HG03354 (cell line): Measurements from ENCODE around the gene ACTA1.
A peak's percentile ranks its signal among the peaks of the same experiment; 100 is the strongest.
"Not testable (repeated sequence)": the region's sequence is repeated elsewhere in the genome, so short reads cannot be mapped to it uniquely, and the experiment has no call there.

Experiments used
- ATAC-seq: cut with Tn5 transposase; IDR thresholded peaks from one replicate; pipeline ENCODE4 v1.9.1; 2021; ENCODE audit warnings: mild to moderate bottlenecking; ENCODE audit not compliant: unreplicated experiment, poor library complexity, severe bottlenecking

The ACTA1 gene

GRCh38 chr1:229445828-229446227 is 11.9 kb upstream of the ACTA1 start:
- ATAC-seq, result no peak

- peak; percentile 98 for ATAC-seq
Measured at GRCh38 chr1:229440851-229441537, 7.1 kb upstream of the ACTA1 start.

DNA sequence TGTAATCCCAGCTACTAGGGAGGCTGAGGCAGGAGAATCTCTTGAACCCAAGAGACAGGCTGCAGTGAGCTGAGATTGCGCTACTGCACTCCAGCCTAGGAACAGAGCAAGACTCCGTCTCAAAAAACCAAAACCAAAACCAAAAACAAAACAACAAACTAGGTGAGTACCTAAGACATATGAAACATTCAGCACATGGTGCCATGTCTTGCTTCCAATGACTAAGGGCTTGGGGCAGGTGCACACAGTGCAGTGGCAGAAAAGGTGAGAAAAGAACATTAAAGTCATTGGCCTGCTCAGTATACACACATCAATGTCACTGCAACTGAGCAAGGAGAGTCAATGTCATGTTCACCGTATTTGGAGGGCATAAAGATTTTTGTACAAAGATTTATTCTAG is 4.1 kb upstream of the ACTA1 start:
- no peak for ATAC-seq

GRCh38 chr1:229437443-229437842 is 3.5 kb upstream of the ACTA1 start:
- no peak for ATAC-seq

- no peak for ATAC-seq
Measured at GRCh38 chr1:229436201-229436600, 2.3 kb upstream of the ACTA1 start.

DNA sequence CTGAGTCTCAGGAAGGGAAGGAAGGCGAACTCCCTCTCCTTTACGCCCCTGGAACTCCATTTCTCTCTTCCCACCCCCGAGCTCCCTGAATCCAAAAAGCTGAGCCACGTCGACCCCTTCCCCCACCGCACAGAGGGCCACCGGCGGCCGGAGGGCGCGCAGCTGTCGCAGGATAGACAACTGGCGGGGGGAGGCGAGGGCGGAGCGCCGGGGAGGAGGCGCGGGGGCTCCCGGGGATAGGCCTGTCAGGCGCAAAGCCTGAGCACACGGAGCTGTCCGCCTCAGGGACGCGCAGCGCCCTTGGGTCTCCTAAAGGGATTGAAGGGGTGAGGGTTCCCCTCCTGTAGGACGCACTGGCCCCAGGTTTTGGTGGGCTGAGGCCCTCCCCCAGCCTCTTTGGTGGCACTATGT is 752 bp upstream of the ACTA1 start:
- ATAC-seq, result no peak

- ATAC-seq, result no peak
Measured at GRCh38 chr1:229433364-229434004, 410 bp downstream of the ACTA1 start.

GRCh38 chr1:229432905-229433304 is 989 bp downstream of the ACTA1 start:
- no peak for ATAC-seq

DNA sequence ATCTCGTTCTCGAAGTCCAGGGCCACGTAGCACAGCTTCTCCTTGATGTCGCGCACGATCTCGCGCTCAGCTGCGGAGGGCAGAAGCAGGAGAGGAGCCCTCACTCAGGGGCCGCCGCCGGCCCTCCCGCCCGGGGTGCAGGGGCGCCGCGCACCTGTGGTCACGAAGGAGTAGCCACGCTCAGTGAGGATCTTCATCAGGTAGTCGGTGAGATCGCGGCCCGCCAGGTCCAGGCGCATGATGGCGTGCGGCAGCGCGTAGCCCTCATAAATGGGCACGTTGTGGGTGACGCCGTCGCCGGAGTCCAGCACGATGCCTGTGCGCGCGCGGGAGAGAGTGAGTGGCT is 1.8 kb downstream of the ACTA1 start:
- ATAC-seq, result no peak

GRCh38 chr1:229431284-229432115 is 2.4 kb downstream of the ACTA1 start:
- no peak for ATAC-seq

GRCh38 chr1:229430761-229431283 is 3.1 kb downstream of the ACTA1 start:
- ATAC-seq, result no peak

GRCh38 chr1:229428256-229428655 is 5.6 kb downstream of the ACTA1 start:
- no peak for ATAC-seq

GRCh38 chr1:229427572-229427971 is 6.3 kb downstream of the ACTA1 start:
- no peak for ATAC-seq

GRCh38 chr1:229425564-229426159 is 8.2 kb downstream of the ACTA1 start:
- ATAC-seq, result no peak

DNA sequence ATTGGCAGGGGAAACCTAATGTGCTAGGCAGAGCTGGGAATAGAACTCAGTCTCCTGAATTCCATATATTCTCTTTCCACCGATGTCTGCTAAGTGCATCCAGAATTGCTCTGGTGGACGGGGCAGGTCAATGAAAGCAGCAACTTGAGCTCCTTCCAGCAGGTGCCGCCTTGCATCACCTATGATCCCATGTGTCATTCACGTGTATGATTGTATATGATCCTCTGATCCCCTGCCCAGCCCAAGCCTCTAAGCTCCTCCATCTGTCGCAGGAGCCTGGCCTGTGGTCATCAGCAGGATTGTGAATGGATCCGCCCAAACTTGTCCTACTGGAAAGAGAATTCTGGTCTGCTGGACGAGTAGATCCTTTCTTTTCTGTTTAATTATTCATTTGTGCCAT is 13.1 kb downstream of the ACTA1 start:
- ATAC-seq, result no peak

DNA sequence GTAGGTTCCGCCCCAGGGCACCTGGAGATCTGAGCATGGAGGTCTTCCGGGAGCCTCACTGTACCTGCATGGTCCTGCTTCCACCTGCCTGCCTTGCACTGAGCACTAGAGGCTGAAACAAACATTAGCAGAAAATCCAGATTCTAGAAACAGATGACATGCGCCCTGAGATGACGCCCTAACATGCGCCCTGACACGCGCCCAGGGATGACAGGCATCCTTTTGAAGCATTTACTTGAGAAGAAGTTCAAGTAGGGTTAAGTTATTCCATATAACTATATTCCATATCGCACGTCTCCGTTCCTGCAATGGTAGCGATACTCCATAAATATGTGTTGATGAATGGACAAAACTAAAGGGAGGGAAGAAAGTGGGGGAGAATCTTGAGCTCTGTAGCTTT is 13.7 kb downstream of the ACTA1 start:
- no peak for ATAC-seq

GRCh38 chr1:229418586-229418985 is 15.3 kb downstream of the ACTA1 start:
- ATAC-seq, result not testable (repeated sequence)

GRCh38 chr1:229412810-229413209 is 21.1 kb downstream of the ACTA1 start:
- ATAC-seq, result not testable (repeated sequence)

DNA sequence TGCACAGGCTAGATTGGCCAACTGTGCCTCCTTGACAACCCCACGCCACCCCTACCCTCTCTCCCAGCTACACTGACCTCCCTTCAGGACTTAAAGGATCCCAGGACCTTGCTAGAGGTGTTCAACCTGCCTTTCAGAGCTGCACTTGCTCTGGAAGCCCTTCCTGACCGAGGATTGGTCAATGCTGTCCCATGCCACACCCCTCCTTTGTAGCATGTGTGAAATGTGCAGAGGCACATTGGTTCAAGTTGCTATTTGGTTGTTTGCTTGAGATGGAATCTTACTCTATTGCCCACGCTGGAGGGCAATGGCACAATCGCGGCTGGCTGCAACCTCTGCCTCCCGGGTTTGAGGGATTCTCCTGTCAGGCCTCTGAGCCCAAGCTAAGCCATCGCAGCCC is 21.8 kb downstream of the ACTA1 start:
- no peak for ATAC-seq

DNA sequence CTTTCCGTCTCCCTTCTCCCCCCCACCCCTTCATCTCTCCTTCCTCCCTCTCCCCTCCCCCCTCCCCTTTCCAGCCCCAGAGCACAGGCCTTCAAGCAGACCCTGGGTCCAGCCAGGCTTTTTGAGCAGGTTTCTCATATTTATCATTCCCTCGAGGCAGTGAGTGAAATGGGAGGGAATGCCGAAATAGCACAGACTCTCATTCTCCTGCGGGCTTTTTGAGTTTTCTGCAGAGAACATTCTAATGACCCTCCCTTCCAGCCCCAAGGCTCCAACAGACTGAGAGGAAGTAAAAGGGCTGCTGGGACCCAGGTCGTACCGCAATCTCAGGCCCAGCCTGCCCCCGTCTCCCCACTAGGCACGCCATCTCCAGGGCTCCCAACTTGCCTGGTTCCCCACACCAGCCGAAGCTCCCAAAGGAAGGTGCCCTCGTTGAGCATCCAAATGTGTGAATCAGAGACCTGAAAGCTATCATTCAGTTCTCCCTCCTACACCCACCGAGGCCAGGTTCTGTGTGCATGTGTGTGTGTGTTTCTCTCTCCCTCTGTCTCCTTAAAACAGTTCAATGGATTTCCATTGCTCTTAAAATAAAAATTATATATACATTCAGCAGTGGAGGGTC is 22.3 kb downstream of the ACTA1 start:
- no peak for ATAC-seq
